ENCODE results near the gene ZNF394. TPM values are rescaled to one million over a fixed set of nuclear protein-coding genes. Genes with fewer than 3 reads are reported as not detected.

Gene ZNF394
- total and polyA plus RNA-seq, 9 of the 15 experiments (the other 6 are each of a cell fraction or from before 2014, with no cell fraction given): 2.9 to 32.2 (median 24.2) TPM

DNA sequence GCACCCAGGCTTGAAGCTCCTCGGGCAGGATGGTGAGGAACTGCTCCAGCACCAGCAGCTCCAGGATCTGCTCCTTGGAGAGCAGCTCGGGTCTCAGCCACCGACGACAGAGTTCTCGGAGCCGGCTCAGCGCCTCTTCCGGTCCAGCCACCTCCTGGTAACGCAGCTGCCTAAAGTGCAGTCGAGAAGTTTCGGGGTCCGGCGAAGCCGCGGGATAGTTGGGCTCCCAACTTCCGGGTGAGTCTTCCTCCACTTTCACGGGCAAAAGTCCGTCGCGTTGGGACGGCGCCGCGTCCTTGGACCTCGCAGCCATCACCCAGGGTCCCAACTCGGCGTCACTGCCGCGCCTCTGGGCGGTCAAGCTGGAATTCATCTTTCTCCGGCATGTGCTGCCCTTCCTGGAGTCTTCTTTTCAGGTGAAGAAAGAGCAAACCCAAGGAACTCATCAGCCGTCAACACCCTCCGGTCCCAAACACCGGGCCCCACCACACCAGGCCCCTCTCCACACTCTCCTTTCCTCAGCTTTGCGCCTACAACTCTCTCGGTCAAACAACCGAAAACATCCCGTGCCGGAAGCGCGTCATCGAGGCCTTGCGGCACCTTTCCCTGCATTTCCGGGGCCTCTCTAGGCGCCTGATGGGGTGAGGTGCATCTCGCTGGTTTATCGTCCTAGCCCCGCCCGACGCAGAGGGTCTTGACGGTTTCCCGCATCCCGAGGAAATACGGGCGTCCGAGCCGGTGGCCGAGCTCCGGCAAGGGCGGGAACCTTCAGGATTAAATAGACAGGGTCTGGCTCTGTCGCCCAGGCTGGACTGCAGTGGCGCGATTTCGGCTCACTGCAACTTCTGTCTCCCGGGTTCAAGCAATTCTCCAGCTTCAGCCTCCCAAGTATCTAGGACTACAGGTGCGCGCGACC, at the start of gene ZNF394 (continued):
- TF ChIP-seq, protein P1, sequence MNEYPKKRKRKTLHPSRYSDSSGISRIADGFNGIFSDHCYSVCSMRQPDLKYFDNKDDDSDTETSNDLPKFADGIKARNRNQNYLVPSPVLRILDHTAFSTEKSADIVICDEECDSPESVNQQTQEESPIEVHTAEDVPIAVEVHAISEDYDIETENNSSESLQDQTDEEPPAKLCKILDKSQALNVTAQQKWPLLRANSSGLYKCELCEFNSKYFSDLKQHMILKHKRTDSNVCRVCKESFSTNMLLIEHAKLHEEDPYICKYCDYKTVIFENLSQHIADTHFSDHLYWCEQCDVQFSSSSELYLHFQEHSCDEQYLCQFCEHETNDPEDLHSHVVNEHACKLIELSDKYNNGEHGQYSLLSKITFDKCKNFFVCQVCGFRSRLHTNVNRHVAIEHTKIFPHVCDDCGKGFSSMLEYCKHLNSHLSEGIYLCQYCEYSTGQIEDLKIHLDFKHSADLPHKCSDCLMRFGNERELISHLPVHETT (CRISPR knock-in tag; conservative IDR thresholded peaks at IDR 0.05 in 1 of 2, IDR thresholded peaks at IDR 0.05 in 1 of 2): peak in 1 of 2 experiments; percentile 93; a peak in 2 of 4 replicates
- TF ChIP-seq, protein P2, sequence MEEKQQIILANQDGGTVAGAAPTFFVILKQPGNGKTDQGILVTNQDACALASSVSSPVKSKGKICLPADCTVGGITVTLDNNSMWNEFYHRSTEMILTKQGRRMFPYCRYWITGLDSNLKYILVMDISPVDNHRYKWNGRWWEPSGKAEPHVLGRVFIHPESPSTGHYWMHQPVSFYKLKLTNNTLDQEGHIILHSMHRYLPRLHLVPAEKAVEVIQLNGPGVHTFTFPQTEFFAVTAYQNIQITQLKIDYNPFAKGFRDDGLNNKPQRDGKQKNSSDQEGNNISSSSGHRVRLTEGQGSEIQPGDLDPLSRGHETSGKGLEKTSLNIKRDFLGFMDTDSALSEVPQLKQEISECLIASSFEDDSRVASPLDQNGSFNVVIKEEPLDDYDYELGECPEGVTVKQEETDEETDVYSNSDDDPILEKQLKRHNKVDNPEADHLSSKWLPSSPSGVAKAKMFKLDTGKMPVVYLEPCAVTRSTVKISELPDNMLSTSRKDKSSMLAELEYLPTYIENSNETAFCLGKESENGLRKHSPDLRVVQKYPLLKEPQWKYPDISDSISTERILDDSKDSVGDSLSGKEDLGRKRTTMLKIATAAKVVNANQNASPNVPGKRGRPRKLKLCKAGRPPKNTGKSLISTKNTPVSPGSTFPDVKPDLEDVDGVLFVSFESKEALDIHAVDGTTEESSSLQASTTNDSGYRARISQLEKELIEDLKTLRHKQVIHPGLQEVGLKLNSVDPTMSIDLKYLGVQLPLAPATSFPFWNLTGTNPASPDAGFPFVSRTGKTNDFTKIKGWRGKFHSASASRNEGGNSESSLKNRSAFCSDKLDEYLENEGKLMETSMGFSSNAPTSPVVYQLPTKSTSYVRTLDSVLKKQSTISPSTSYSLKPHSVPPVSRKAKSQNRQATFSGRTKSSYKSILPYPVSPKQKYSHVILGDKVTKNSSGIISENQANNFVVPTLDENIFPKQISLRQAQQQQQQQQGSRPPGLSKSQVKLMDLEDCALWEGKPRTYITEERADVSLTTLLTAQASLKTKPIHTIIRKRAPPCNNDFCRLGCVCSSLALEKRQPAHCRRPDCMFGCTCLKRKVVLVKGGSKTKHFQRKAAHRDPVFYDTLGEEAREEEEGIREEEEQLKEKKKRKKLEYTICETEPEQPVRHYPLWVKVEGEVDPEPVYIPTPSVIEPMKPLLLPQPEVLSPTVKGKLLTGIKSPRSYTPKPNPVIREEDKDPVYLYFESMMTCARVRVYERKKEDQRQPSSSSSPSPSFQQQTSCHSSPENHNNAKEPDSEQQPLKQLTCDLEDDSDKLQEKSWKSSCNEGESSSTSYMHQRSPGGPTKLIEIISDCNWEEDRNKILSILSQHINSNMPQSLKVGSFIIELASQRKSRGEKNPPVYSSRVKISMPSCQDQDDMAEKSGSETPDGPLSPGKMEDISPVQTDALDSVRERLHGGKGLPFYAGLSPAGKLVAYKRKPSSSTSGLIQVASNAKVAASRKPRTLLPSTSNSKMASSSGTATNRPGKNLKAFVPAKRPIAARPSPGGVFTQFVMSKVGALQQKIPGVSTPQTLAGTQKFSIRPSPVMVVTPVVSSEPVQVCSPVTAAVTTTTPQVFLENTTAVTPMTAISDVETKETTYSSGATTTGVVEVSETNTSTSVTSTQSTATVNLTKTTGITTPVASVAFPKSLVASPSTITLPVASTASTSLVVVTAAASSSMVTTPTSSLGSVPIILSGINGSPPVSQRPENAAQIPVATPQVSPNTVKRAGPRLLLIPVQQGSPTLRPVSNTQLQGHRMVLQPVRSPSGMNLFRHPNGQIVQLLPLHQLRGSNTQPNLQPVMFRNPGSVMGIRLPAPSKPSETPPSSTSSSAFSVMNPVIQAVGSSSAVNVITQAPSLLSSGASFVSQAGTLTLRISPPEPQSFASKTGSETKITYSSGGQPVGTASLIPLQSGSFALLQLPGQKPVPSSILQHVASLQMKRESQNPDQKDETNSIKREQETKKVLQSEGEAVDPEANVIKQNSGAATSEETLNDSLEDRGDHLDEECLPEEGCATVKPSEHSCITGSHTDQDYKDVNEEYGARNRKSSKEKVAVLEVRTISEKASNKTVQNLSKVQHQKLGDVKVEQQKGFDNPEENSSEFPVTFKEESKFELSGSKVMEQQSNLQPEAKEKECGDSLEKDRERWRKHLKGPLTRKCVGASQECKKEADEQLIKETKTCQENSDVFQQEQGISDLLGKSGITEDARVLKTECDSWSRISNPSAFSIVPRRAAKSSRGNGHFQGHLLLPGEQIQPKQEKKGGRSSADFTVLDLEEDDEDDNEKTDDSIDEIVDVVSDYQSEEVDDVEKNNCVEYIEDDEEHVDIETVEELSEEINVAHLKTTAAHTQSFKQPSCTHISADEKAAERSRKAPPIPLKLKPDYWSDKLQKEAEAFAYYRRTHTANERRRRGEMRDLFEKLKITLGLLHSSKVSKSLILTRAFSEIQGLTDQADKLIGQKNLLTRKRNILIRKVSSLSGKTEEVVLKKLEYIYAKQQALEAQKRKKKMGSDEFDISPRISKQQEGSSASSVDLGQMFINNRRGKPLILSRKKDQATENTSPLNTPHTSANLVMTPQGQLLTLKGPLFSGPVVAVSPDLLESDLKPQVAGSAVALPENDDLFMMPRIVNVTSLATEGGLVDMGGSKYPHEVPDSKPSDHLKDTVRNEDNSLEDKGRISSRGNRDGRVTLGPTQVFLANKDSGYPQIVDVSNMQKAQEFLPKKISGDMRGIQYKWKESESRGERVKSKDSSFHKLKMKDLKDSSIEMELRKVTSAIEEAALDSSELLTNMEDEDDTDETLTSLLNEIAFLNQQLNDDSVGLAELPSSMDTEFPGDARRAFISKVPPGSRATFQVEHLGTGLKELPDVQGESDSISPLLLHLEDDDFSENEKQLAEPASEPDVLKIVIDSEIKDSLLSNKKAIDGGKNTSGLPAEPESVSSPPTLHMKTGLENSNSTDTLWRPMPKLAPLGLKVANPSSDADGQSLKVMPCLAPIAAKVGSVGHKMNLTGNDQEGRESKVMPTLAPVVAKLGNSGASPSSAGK (IDR thresholded peaks at IDR 0.05): peak; percentile 84
- TF ChIP-seq CHD2 (IDR thresholded peaks at IDR 0.05; ENCODE audit: low read depth, low read length) (no peak), ZNF445 (CRISPR knock-in tag; IDR thresholded peaks at IDR 0.05; ENCODE audit: low read depth) (no peak), TCF7 (IDR thresholded peaks at IDR 0.05; ENCODE audit: borderline replicate concordance) (no peak), RBM39 (optimal IDR thresholded peaks at IDR 0.05; ENCODE audit: low read depth, low read length) (no peak), C11orf30 (IDR thresholded peaks at IDR 0.05; ENCODE audit: low read depth) (peak; percentile 96), ZNF143 (CRISPR knock-in tag; IDR thresholded peaks at IDR 0.05) (no peak; the same call in 1 of the 2 replicates), L3MBTL2 (IDR thresholded peaks at IDR 0.05) (peak; percentile 85), GTF2F1 (IDR thresholded peaks at IDR 0.05; ENCODE audit: low read depth, low read length) (no peak), ZNF507 (tag; conservative IDR thresholded peaks at IDR 0.05) (no peak), RAD21 (CRISPR knock-in tag; conservative IDR thresholded peaks at IDR 0.05 in 1 of 2, IDR thresholded peaks at IDR 0.05 in 1 of 2) (no peak)

Data from K562 (cell line).